PC-3 (cell line): ENCODE data around the gene HBE1.
"Not testable (repeated sequence)": the region's sequence is repeated elsewhere in the genome, so short reads cannot be mapped to it uniquely, and the experiment has no call there.

Source experiments
- CTCF ChIP-seq: fragments of 300-600 bp; sonication (generic); conservative IDR thresholded peaks from 2 replicates; pipeline ENCODE4 v1.5.1; 2017; ENCODE audit warnings: antibody characterized with exemption, low read depth, mild to moderate bottlenecking, low read length
- EZH2 ChIP-seq: fragments of 300-600 bp; sonication (generic); IDR thresholded peaks from one replicate; pipeline ENCODE4 v1.6.1; 2017; ENCODE audit warnings: antibody characterized with exemption, mild to moderate bottlenecking, low read length; ENCODE audit not compliant: unreplicated experiment

- not testable (repeated sequence) for TF ChIP-seq CTCF, EZH2
These were observed 21.2 kb downstream of the HBE1 start for GRCh38 chr11:5248498-5248897.
